Right lobe of liver (tissue), 6 donors: ENCODE data around the gene LTO1. TPM values are rescaled to one million over a fixed set of nuclear protein-coding genes. Genes with fewer than 3 reads are reported as not detected.
A peak's percentile ranks its signal among the peaks of the same experiment; 100 is the strongest.

Experiments used
- ATAC-seq, 4 donors: fragments of 200-7000 bp; cut with Tn5 transposase; one replicate each; pipeline ENCODE4 v1.9.1; 2020; ENCODE audit warnings: mild to moderate bottlenecking in 4 of 4, moderate library complexity in 4 of 4
- DNase-seq, 3 donors: peaks; one replicate each; pipeline ENCODE4 v3.0.0-alpha.2; 2020
- H3K27ac ChIP-seq, 3 donors: fragments of 200-600 bp; one replicate each; pipeline ENCODE4 v1.8.0; 2022
- H3K27me3 ChIP-seq, 2 donors: fragments of 200-600 bp; one replicate each; pipeline ENCODE4 v1.8.0; 2022
- H3K36me3 ChIP-seq, 4 donors: fragments of 200-600 bp; sonication (generic) in 1 of 4; one replicate each; pipeline versions ENCODE4 v1.5.1 to v1.8.0; 2017 to 2022; ENCODE audit warnings: control low read depth in 1 of 4
- H3K4me1 ChIP-seq, 4 donors: fragments of 200-600 bp; sonication (generic) in 1 of 4; one replicate each; pipeline versions ENCODE4 v1.5.1 to v1.8.0; 2017 to 2022; ENCODE audit warnings: control low read depth in 1 of 4
- H3K4me3 ChIP-seq, 3 donors: fragments of 200-600 bp; one replicate each; pipeline ENCODE4 v1.8.0; 2022
- H3K9me3 ChIP-seq, 4 donors: fragments of 200-600 bp; sonication (generic) in 1 of 4; one replicate each; pipeline versions ENCODE4 v1.5.1 to v1.8.0; 2017 to 2022; ENCODE audit warnings: control low read depth in 1 of 4
- POLR2A ChIP-seq: fragments of 450-650 bp; IDR thresholded peaks from one replicate; pipeline ENCODE4 v1.6.1; 2017; ENCODE audit warnings: antibody characterized with exemption, mild to moderate bottlenecking
- WGBS: methylation state at CpG from one replicate; pipeline ENCODE4 v1.1.6; 2018; ENCODE audit warnings: low coverage, low lambda C conversion rate; ENCODE audit not compliant: insufficient coverage; ENCODE audit errors: missing lambda C conversion rate; 5-methylcytosine and 5-hydroxymethylcytosine counted together
- intact Hi-C, 2 donors: fragments of 100-400 bp; cut with DNase I; formaldehyde crosslinking; loops; one replicate each; pipeline versions ENCODE4 v1.11.2 to v1.14.1; 2022
- total RNA-seq, 6 experiments: library from RNA; depleted of rRNA in 2 of 6; stranded (reverse); fragments of >200 nt in 2 of 6; fragmentation: NEBNext Ultra II Directional in 3 of 6; extraction: Animal tissue kit (Norgen Biotek cat#: 25700) in 3 of 6; gene quantifications; one replicate each; pipeline versions ENCODE4 v1.1.0 to v1.2.4, GENCODE V29; 2016 to 2023
- TF ChIP-seq, protein P1 (sequence below), 4 donors: fragments of 200-600 bp in 3 of 4; fragments of 450-650 bp in 1 of 4; IDR thresholded peaks; one replicate each; pipeline versions ENCODE4 v1.5.1 to v1.8.0; 2016 to 2022; ENCODE audit warnings: antibody characterized with exemption in 4 of 4, mild to moderate bottlenecking in 2 of 4
- donor health status: DM: no; HTN: yes; CAD: no.
- donor health status: DM: no; HTN: no; CAD: no.
- donor health status: DM: no; HTN: no; CAD: no.
- donor health status: DM: no; HTN: yes; CAD: no.
- donor health status: DM: no; HTN: yes; CAD: no.

LTO1 gene
- total RNA-seq, 6 experiments from 2014 or later: 4.1 to 7.9 (median 5.6) TPM

DNA sequence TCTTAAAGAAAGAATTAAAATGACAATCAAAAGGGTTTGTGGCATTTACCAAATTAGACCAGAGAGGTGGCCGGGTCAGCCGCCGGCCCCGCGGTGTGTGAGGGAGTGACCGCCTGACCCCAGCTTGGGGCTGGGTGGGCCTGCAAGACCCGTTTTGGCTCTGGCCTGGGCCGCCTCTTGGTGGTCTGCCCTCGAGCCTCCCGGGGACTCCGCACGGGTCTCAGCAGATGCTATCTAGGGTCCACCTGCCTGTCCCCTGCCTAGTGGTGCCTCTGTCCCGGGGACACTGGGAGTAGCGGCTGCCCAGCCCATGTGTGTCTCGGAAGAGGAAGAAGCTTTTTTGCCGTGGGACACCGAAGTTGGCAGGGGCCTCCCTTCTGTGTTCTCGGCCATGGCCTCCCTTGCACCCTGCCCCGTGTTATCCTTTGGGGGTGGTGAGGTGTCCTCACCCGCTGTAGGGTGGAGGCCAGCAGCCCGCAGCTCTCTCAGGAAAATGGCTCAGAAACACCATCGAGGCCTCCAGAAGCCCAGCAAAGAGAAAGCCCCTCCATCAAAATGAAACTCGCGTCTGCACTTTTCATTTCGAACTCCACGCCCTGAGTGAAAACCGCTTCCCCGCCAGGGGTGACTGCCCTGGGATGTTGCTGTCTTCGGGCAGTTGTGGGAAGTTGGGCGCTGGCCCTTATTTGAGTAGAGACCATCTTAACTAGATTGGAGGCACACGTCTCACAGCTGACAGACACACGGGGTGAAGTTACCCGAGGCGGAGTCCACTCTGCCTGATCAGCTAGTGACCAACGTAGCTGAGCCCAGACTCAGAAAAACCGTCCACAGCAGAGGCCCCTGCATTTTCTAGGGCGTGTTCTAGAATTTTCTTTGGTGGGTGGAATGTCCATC, 26.2 kb downstream of the LTO1 start:
- Histone ChIP-seq H3K9me3 (no peaks in the 10 kb centered on the region), H3K4me3 (no peak overlapping the region), H3K27ac (no peak overlapping the region), H3K36me3 (peaks cover 0 to 70% (median 22%) of the 10 kb centered on the region in 4 donors), H3K4me1 (peaks cover 0 to 8% (median 4%) of the 10 kb centered on the region in 4 donors), H3K27me3 (no peaks in the 10 kb centered on the region)
- no peak for TF ChIP-seq POLR2A
- TF ChIP-seq, protein P1, sequence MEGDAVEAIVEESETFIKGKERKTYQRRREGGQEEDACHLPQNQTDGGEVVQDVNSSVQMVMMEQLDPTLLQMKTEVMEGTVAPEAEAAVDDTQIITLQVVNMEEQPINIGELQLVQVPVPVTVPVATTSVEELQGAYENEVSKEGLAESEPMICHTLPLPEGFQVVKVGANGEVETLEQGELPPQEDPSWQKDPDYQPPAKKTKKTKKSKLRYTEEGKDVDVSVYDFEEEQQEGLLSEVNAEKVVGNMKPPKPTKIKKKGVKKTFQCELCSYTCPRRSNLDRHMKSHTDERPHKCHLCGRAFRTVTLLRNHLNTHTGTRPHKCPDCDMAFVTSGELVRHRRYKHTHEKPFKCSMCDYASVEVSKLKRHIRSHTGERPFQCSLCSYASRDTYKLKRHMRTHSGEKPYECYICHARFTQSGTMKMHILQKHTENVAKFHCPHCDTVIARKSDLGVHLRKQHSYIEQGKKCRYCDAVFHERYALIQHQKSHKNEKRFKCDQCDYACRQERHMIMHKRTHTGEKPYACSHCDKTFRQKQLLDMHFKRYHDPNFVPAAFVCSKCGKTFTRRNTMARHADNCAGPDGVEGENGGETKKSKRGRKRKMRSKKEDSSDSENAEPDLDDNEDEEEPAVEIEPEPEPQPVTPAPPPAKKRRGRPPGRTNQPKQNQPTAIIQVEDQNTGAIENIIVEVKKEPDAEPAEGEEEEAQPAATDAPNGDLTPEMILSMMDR (IDR thresholded peaks at IDR 0.05): no peak
- peak; percentile 20 to 48 (median 42) for DNase-seq
- intact Hi-C loops: loop anchor here in 1 of 2 donors (5.0 kb wide), 2 partner anchors 357 to 547 kb away; partner anchors contain the start of gene MYEOV
- ATAC-seq: no peak
- WGBS: 79% methylated on average over 9 of the region's 37 CpGs

- Histone ChIP-seq H3K27ac (no peak overlapping the region), H3K9me3 (no peaks in the 10 kb centered on the region), H3K27me3 (no peaks in the 10 kb centered on the region), H3K4me3 (no peak overlapping the region), H3K36me3 (peaks cover 0 to 60% (median 19%) of the 10 kb centered on the region in 4 donors), H3K4me1 (peaks cover 0 to 14% (median 7%) of the 10 kb centered on the region in 4 donors)
- WGBS: 73% methylated on average over 12 of the region's 28 CpGs
- ATAC-seq: no peak
- intact Hi-C loops: loop anchor here in 1 of 2 donors (5.0 kb wide), 2 partner anchors 356 to 546 kb away; partner anchors contain the start of gene MYEOV
- TF ChIP-seq, protein P1 (IDR thresholded peaks at IDR 0.05): no peak
- TF ChIP-seq POLR2A: no peak
- peak; percentile 20 to 39 (median 36) for DNase-seq
Measured at GRCh38 chr11:69647761-69648497, 27.2 kb downstream of the LTO1 start.

- WGBS: 80% methylated on average over 4 of the region's 11 CpGs
- no peaks in the 10 kb centered on the region for H3K9me3 ChIP-seq
- no peak for TF ChIP-seq POLR2A
- no peak for ATAC-seq
- no peak overlapping the region for H3K4me3 ChIP-seq
- peak in 2 of 3 donors; percentile 17 to 31 for DNase-seq
- no peak overlapping the region for H3K27ac ChIP-seq
- peaks cover 0 to 14% (median 7%) of the 10 kb centered on the region in 4 donors for H3K4me1 ChIP-seq
- intact Hi-C loops: loop anchor here in 1 of 2 donors (5.0 kb wide), 2 partner anchors 355 to 545 kb away; partner anchors contain the start of gene MYEOV
- no peaks in the 10 kb centered on the region for H3K27me3 ChIP-seq
- H3K36me3 ChIP-seq: peaks cover 0 to 59% (median 18%) of the 10 kb centered on the region in 4 donors
Measured at GRCh38 chr11:69647390-69647748, 27.8 kb downstream of the LTO1 start.

GRCh38 chr11:69646493-69647389, 28.4 kb downstream of the LTO1 start:
- intact Hi-C loops: loop anchor here in 1 of 2 donors (5.0 kb wide), 2 partner anchors 354 to 544 kb away; partner anchors contain the start of gene MYEOV
- no peaks in the 10 kb centered on the region for H3K27me3 ChIP-seq
- H3K9me3 ChIP-seq: no peaks in the 10 kb centered on the region
- H3K36me3 ChIP-seq: peaks cover 0 to 53% (median 14%) of the 10 kb centered on the region in 4 donors
- no peak overlapping the region for H3K27ac ChIP-seq
- peaks cover 0 to 14% (median 7%) of the 10 kb centered on the region in 4 donors for H3K4me1 ChIP-seq
- ATAC-seq: peak in 1 of 4 donors; percentile 5
- TF ChIP-seq POLR2A: no peak
- TF ChIP-seq, protein P1 (IDR thresholded peaks at IDR 0.05): no peak
- H3K4me3 ChIP-seq: no peak overlapping the region
- WGBS: 86% methylated on average over 13 of the region's 32 CpGs
- DNase-seq: peak; percentile 25 to 53 (median 51)
